Adrenal gland (tissue), 5 donors: ENCODE results near the gene MACROD2.

Source experiments
- POLR2A ChIP-seq, 2 donors: fragments of 450-650 bp; IDR thresholded peaks; one replicate each; pipeline ENCODE4 v1.6.1; 2017; ENCODE audit warnings: antibody characterized with exemption in 2 of 2, mild to moderate bottlenecking in 2 of 2, moderate library complexity in 1 of 2
- TF ChIP-seq, protein P1 (sequence below), 6 experiments: fragments of 450-650 bp in 4 of 6; fragments of 200-600 bp in 2 of 6; sonication (generic) in 1 of 6; IDR thresholded peaks; 1 replicate in 5 of 6; 2 replicates in 1 of 6; pipeline versions ENCODE4 v1.5.1 to v1.8.0; 2016 to 2021; ENCODE audit warnings: antibody characterized with exemption in 6 of 6, mild to moderate bottlenecking in 2 of 6, moderate library complexity in 1 of 6
- donor health status: DM: no; HTN: no; CAD: no.

DNA sequence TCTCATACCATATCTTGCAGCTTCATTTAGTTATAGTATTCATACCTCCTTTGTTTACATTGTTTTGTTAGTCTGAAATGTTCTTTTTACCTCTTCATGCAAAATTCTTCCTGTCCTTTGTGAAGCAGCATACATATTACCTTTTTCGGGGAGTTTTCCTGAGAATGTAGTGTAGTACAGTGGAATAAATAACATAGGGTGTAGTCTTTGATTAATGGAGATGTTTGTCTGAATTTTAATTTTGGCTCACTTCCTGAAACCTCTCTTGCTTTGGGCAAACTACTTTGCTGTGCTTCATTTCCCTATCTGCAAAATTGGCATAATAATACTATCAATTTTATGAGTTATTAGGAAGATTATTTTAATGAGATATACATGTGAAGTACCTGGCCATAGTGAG is 5.6 kb downstream of the MACROD2 start:
- no peak for TF ChIP-seq POLR2A (IDR thresholded peaks at IDR 0.05)
- TF ChIP-seq, protein P1, sequence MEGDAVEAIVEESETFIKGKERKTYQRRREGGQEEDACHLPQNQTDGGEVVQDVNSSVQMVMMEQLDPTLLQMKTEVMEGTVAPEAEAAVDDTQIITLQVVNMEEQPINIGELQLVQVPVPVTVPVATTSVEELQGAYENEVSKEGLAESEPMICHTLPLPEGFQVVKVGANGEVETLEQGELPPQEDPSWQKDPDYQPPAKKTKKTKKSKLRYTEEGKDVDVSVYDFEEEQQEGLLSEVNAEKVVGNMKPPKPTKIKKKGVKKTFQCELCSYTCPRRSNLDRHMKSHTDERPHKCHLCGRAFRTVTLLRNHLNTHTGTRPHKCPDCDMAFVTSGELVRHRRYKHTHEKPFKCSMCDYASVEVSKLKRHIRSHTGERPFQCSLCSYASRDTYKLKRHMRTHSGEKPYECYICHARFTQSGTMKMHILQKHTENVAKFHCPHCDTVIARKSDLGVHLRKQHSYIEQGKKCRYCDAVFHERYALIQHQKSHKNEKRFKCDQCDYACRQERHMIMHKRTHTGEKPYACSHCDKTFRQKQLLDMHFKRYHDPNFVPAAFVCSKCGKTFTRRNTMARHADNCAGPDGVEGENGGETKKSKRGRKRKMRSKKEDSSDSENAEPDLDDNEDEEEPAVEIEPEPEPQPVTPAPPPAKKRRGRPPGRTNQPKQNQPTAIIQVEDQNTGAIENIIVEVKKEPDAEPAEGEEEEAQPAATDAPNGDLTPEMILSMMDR (IDR thresholded peaks at IDR 0.05), result no peak
